GM12873 (cell line): Measurements from ENCODE around the gene BTBD6.

Experiments used
- TF ChIP-seq, protein P1 (sequence below): IDR thresholded peaks from 2 replicates; pipeline ENCODE4 v1.5.1; 2012; ENCODE audit warnings: low read depth, mild to moderate bottlenecking, moderate library complexity, low read length, control low read depth; ENCODE audit not compliant: insufficient read depth; ENCODE audit errors: missing control alignments

BTBD6 gene

DNA sequence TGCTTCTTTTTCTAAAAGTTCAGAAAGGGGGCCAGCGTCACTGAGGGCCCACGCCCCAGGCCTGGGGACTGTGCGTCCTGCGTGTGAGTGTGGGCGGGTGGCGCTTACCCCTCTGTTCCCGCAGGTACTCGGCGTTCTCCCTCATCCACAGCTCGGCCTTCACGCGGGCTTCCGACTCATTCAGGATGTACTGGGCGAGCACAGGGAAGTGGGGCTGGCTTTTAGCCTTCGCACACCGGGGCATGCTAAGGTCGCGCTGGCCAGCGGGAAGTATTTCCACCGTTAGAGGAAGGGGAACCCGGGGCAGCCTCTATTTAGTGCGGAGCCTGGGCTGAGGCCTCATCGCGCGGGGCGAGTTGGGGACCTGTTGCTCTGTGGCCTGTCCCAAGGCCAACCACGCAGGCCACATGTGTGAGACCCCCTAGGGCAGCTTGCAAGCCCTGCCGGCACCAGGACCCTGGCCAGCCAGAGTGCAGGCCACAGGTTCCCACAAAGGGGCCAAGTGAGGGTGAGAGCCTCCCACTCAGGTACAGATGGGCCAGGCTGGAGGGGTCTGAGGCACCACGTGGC lies 29.2 kb upstream of the BTBD6 start:
- TF ChIP-seq, protein P1, sequence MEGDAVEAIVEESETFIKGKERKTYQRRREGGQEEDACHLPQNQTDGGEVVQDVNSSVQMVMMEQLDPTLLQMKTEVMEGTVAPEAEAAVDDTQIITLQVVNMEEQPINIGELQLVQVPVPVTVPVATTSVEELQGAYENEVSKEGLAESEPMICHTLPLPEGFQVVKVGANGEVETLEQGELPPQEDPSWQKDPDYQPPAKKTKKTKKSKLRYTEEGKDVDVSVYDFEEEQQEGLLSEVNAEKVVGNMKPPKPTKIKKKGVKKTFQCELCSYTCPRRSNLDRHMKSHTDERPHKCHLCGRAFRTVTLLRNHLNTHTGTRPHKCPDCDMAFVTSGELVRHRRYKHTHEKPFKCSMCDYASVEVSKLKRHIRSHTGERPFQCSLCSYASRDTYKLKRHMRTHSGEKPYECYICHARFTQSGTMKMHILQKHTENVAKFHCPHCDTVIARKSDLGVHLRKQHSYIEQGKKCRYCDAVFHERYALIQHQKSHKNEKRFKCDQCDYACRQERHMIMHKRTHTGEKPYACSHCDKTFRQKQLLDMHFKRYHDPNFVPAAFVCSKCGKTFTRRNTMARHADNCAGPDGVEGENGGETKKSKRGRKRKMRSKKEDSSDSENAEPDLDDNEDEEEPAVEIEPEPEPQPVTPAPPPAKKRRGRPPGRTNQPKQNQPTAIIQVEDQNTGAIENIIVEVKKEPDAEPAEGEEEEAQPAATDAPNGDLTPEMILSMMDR = no peak

DNA sequence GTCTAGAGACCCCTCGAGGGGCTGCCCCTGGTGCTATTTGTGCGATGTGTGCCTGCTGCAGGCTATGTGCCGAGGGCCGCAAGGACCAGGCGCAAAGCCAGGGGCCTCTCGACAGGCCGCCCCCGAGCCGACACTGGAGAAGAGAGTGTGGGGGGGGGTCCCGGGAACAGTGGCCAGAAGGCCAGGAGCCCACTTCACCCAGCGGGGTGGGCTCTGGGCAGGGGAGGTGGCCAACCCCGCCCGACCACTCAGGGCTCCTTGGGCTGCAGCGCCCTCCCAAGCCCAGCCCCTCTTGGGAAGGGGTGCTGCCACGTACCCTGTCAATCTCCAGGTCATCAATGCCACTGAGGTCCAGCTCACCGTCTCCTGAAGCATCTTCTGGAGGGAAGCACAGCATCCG lies 28.6 kb upstream of the BTBD6 start:
- TF ChIP-seq, protein P1 = no peak

DNA sequence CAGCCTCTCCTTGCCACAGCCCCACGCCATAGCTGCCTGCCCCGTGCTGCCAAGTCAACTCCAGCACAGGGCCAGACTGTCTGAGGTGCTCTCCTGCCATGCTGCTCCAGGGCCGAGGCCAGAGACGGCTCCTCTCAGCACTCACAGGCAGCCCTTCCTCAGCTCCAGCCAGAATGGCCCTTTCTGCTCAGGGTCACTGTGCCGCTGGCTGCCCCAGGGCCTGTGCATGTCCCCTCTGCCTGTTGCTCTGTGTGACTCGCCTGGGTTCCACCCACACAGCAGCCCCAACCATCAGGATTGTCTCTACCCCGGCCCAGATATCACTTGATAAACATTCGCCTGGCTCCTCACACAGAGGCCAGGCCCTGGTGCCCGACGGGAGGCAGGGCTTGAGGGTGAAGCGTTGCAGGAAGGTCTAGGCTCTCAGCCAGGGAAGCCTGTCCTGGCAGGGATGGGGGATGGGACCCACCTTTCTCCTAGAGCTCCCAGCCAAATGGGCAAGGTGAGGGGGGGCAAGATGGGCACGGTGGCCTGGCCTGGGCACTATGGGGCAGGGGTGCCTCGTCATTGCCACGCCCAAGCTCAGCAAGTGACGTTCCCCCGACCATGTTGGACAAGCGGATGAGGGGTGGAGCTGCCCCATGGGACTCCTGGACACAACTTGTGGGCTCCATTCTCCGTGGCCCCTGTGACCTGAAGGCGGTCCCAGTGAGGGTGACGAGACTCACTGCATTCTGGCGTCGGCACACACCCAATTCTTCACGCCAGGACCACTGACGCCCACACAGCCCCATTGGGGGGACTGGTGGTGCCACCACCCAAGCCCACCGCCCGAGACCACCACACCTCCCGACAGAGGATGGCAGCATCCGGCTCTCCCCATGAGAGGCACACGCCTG lies 27.4 kb upstream of the BTBD6 start:
- TF ChIP-seq, protein P1 = no peak

DNA sequence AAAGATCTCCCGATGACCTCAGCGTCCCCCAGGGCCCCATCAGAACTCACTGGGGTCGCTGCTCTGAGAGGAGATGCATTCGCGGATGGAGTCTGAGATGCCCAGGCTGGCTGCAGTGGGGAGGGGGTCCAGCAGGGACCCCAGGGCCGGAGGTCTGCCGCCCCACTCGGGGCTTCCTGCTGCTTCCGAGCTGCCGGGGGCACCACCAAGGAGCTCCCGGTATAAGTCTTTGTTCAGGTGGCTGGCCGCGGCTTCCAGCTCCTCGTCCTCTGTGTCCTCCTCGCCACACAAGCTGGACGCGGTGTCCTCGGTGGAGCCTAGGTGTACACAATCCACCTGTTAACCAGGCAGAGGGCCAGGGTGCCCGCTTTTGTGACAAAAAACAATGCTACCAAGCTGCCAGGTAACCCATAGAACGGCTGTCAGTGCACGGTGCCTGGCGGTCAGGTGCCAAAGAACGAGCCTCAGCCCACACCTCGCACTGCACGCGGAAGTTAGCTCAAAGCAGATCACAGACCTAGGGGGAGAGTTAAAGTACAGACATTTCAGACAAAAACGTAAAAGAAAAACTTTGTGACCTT lies 26.6 kb upstream of the BTBD6 start:
- TF ChIP-seq, protein P1 = no peak

DNA sequence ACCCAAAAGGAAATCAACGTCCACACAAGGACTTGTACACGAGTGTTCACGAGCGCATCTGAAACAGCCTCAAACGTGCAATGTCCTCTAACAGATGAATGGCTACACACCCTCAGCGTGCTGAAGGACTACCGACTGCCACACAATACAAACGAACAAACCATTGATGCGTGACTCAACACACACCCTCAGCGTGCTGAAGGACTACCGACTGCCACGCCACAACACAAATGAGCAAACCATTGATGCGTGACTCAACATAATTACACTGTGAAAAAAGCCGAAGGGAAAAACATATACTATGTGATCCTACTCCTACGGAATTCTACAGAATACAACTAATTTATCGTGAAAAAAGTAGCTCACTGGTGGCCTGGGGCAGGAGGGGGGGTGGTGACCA lies 25.1 kb upstream of the BTBD6 start:
- TF ChIP-seq, protein P1 = no peak

DNA sequence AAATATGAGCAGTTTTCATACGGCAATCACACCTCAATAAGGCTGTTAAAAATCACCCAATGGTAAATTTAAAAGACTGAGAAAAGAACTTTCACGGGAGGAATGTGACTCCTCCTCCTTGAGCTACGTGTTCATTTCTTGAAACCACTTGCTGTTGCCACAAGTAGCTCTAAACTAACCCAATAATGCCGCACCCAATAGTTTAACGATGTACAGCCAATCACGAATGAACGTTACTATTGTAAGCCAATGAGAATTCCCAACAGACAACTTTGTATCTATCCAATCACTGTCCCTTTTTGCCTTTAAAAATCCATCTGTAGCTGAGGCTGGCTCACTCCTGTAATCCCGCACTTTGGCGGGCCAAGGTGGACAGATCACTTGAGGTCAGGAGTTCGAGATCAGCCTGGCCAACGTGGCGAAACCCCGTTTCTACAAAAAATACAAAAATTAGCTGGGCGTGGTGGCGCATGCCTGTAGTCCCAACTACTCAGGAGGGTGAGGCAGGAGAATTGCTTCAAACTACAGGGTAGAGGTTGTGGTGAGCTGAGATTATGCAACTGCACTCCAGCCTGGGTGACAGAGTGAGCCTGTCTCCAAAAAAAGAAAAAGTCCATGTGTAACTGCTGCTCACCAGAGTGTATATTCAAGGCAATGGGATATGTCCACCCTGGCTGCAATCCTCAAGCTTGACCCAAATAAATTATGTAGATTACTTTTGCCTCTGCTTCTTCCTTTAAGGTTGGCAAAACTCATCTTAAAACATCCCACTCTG lies 24.4 kb upstream of the BTBD6 start:
- TF ChIP-seq, protein P1 = no peak
